ENCODE measurements around the gene TFAP2D.

- TF ChIP-seq CTCF (tag by site-specific recombination; IDR thresholded peaks at IDR 0.05) (no peak), REST (tag by site-specific recombination; IDR thresholded peaks at IDR 0.05) (no peak)
Observed at GRCh38 chr6:50807035-50807434, 93.7 kb downstream of the TFAP2D start.
